Large intestine (tissue), 3 donors: Measurements from ENCODE around the gene ZNF618. TPM values are rescaled to one million over a fixed set of nuclear protein-coding genes. Genes with fewer than 3 reads are reported as not detected.

Experiments
- DNase-seq, 2 donors: peaks; one replicate each; pipeline versions ENCODE4 v3.0.0 to v3.0.0-alpha.2; 2013
- H3K27ac ChIP-seq: one replicate; pipeline ENCODE4 v1.5.1; 2013; ENCODE audit warnings: low read length
- H3K27me3 ChIP-seq: 2 replicates; pipeline ENCODE4 v1.6.1; 2013; ENCODE audit warnings: low read length; ENCODE audit not compliant: control insufficient read depth, insufficient read depth
- H3K36me3 ChIP-seq: 2 replicates; pipeline ENCODE4 v1.6.1; 2013; ENCODE audit warnings: low read length; ENCODE audit not compliant: control insufficient read depth, insufficient read depth
- H3K4me1 ChIP-seq: one replicate; pipeline ENCODE4 v1.6.1; 2013; ENCODE audit warnings: low read length; ENCODE audit not compliant: control insufficient read depth, insufficient read depth
- H3K4me3 ChIP-seq: one replicate; pipeline ENCODE4 v1.5.1; 2013; ENCODE audit warnings: low read length
- H3K9me3 ChIP-seq: one replicate; pipeline ENCODE4 v1.6.1; 2013; ENCODE audit warnings: mild to moderate bottlenecking, low read depth, low read length, moderate library complexity; ENCODE audit not compliant: control insufficient read depth
- WGBS: methylation state at CpG from one replicate; pipeline ENCODE4 v1.1.5; 2013; ENCODE audit warnings: low lambda C conversion rate; ENCODE audit not compliant: insufficient coverage; 5-methylcytosine and 5-hydroxymethylcytosine counted together
- polyA plus RNA-seq: library from polyadenylated mRNA; unstranded; fragments of 120-200 nt; gene quantifications from one replicate; pipeline ENCODE4 v1.2.1, GENCODE V29; 2013

ZNF618 gene
- polyA plus RNA-seq, 1 donor, result 8.1 TPM

GRCh38 chr9:114000671-114001409 is 124.7 kb downstream of the ZNF618 start:
- DNase-seq, result no peak
- WGBS, result no CpG with 5 or more reads among the region's 8 CpGs

GRCh38 chr9:114001410-114001685 is 125.2 kb downstream of the ZNF618 start:
- DNase-seq, result no peak
- H3K4me3 ChIP-seq, result no peak overlapping the region
- no peaks in the 10 kb centered on the region for H3K9me3 ChIP-seq
- 0% methylated on average over 1 of the region's 3 CpGs for WGBS
- no peak overlapping the region for H3K27ac ChIP-seq
- H3K4me1 ChIP-seq, result no peaks in the 10 kb centered on the region
- H3K36me3 ChIP-seq, result peaks cover 34% of the 10 kb centered on the region
- H3K27me3 ChIP-seq, result no peaks in the 10 kb centered on the region

More at GRCh38 chr9:114000671-114001409, 124.7 kb downstream of the ZNF618 start:
- no peak overlapping the region for H3K27ac ChIP-seq
- H3K9me3 ChIP-seq, result no peaks in the 10 kb centered on the region
- peaks cover 34% of the 10 kb centered on the region for H3K36me3 ChIP-seq
- no peaks in the 10 kb centered on the region for H3K27me3 ChIP-seq
- no peak overlapping the region for H3K4me3 ChIP-seq
- H3K4me1 ChIP-seq, result no peaks in the 10 kb centered on the region

GRCh38 chr9:114001794-114002261 is 125.7 kb downstream of the ZNF618 start:
- H3K27ac ChIP-seq, result no peak overlapping the region
- DNase-seq, result no peak
- peaks cover 32% of the 10 kb centered on the region for H3K36me3 ChIP-seq
- no peaks in the 10 kb centered on the region for H3K9me3 ChIP-seq
- no peak overlapping the region for H3K4me3 ChIP-seq
- no peaks in the 10 kb centered on the region for H3K27me3 ChIP-seq
- no CpG with 5 or more reads among the region's 12 CpGs for WGBS
- H3K4me1 ChIP-seq, result no peaks in the 10 kb centered on the region

DNA sequence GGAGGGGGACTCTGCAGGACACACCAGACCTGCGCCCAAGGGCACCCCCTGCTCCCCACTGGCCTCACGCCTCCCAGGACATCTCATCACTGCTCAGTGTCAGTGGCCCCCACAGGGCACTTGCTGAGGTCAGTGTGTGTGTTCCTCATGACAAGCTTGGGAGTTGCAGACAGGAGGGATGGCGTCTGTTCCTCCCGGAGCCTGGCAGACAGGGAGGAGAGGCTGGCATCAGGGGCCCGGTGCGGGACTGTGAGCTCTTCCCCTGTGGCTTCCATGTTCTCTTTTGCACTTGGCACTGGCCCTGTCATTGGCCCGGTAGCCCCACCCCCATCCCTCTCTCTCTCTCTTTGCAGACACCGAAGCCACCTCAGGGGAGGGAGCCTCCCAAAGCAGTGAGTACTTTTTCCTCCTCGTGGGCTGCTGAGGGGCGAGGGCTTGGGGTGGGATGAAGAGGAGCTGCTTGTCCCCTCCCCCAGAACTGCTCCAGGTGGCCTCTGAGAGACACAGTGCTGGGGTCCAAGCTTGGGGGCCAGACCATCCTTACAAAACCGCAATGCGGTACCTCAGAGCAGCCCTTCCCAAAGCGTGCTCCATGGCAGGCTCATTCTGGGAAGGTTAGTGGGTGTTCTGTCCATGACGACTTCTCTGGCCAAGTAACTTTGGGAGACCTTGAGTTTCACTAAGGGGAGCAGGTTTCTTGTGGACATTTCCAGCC is 126.3 kb downstream of the ZNF618 start:
- DNase-seq, result no peak
- Histone ChIP-seq H3K27me3 (no peaks in the 10 kb centered on the region), H3K9me3 (no peaks in the 10 kb centered on the region), H3K4me1 (no peaks in the 10 kb centered on the region), H3K36me3 (peaks cover 38% of the 10 kb centered on the region), H3K27ac (no peak overlapping the region), H3K4me3 (no peak overlapping the region)
- WGBS, result no CpG with 5 or more reads among the region's 14 CpGs

DNA sequence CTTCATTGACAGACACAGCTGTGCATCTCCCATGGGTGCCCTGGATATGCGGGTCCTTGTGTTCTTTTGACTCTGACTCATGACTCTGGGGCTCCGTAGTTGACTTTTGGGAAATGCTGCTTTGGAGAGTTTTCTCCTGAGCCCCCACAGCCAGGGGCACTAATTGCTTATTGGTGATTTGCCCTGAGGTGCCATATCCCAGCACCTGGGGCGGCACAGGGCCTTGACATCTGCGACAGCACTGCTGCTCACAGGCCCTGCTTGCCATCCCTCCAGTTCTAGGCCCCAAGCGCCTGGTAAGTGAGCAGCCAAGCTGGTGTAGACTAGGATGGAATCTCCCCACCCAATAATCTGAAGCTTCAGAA is 126.9 kb downstream of the ZNF618 start:
- no peaks in the 10 kb centered on the region for H3K4me1 ChIP-seq
- H3K36me3 ChIP-seq, result peaks cover 40% of the 10 kb centered on the region
- H3K4me3 ChIP-seq, result no peak overlapping the region
- no peaks in the 10 kb centered on the region for H3K27me3 ChIP-seq
- DNase-seq, result no peak
- no peaks in the 10 kb centered on the region for H3K9me3 ChIP-seq
- no CpG with 5 or more reads among the region's 5 CpGs for WGBS
- no peak overlapping the region for H3K27ac ChIP-seq

- H3K27ac ChIP-seq, result no peak overlapping the region
- 89% methylated on average over 3 of the region's 7 CpGs for WGBS
- H3K9me3 ChIP-seq, result no peaks in the 10 kb centered on the region
- DNase-seq, result no peak
- peaks cover 44% of the 10 kb centered on the region for H3K36me3 ChIP-seq
- H3K27me3 ChIP-seq, result no peaks in the 10 kb centered on the region
- H3K4me1 ChIP-seq, result no peaks in the 10 kb centered on the region
- no peak overlapping the region for H3K4me3 ChIP-seq
These were observed 127.2 kb downstream of the ZNF618 start for GRCh38 chr9:114003351-114003750.

GRCh38 chr9:114003758-114004157 is 127.6 kb downstream of the ZNF618 start:
- no peaks in the 10 kb centered on the region for H3K9me3 ChIP-seq
- no peak for DNase-seq
- no peaks in the 10 kb centered on the region for H3K27me3 ChIP-seq
- H3K4me3 ChIP-seq, result no peak overlapping the region
- no CpG with 5 or more reads among the region's 5 CpGs for WGBS
- peaks cover 47% of the 10 kb centered on the region for H3K36me3 ChIP-seq
- no peaks in the 10 kb centered on the region for H3K4me1 ChIP-seq
- H3K27ac ChIP-seq, result no peak overlapping the region

GRCh38 chr9:114004221-114004716 is 128.2 kb downstream of the ZNF618 start:
- 83% methylated on average over 5 of the region's 15 CpGs for WGBS
- no peaks in the 10 kb centered on the region for H3K9me3 ChIP-seq
- DNase-seq, result peak in 1 of 2 donors; percentile 12
- H3K27me3 ChIP-seq, result no peaks in the 10 kb centered on the region
- H3K36me3 ChIP-seq, result peaks cover 47% of the 10 kb centered on the region
- no peak overlapping the region for H3K4me3 ChIP-seq
- no peak overlapping the region for H3K27ac ChIP-seq
- no peaks in the 10 kb centered on the region for H3K4me1 ChIP-seq

DNA sequence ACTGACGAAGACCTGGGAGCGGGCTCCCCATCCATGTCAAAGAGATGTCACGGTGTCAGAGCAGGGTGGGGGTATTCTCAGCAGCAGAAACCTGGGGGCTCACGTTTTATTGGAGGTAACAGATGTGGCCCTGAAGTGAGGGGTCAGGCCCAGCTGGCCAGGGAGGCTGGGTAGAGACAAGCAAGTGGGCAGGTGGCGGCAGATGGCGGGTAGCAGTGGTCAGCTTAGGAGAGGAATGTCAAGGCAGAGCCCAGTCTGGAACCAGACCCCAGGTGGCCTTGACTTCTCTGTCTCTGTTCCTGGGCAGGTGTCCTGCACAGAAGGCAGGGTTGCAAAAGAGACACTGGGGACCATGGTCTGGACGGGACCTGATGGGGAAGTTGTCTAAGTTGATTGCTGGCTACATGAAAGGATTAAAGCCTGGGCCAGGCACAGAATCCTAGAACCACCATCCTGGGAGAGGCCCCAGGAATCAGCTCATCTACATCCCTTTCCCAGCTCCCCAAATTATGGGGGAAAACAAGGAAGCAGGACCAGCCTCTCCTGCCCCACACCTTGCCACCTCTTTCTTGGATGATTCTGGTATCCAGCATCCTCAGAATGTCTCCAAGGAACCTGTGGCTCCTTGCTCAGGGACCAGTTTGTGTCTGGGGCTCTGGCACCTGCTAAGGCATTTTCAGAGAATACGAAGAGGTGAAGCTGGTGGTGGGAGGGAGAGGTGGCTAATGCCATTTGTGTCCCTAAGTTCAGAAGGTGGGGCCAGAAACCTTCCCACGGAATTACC is 129.5 kb downstream of the ZNF618 start:
- no peaks in the 10 kb centered on the region for H3K27me3 ChIP-seq
- no peak overlapping the region for H3K4me3 ChIP-seq
- no peaks in the 10 kb centered on the region for H3K9me3 ChIP-seq
- DNase-seq, result no peak
- no peaks in the 10 kb centered on the region for H3K4me1 ChIP-seq
- WGBS, result no CpG with 5 or more reads among the region's 9 CpGs
- peaks cover 43% of the 10 kb centered on the region for H3K36me3 ChIP-seq
- H3K27ac ChIP-seq, result no peak overlapping the region

DNA sequence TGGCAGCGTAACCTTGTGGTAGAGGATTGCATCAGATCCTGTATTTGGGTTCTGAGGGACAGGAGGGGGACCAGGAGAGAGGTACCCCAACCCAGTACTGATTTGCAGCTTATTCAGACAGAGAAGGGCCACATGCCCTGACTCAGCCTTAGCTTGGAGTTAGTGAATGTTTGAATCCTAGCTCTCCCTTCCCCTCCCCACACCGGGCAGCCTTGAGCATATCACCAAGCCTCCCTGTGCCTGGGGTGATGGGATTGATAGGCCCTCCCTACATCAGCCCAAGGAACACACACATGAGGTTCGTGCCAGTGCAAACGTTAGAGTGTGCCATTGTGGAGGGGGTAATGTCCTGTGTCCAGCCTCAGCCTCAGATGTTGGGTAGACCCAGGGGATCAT is 130.0 kb downstream of the ZNF618 start:
- Histone ChIP-seq H3K4me3 (no peak overlapping the region), H3K36me3 (peaks cover 43% of the 10 kb centered on the region), H3K4me1 (no peaks in the 10 kb centered on the region), H3K27me3 (no peaks in the 10 kb centered on the region), H3K9me3 (no peaks in the 10 kb centered on the region), H3K27ac (no peak overlapping the region)
- no peak for DNase-seq
- WGBS, result no CpG with 5 or more reads among the region's 4 CpGs
